Measurements from ENCODE around the gene GTPBP4.

Gene GTPBP4

GRCh38 chr10:969473-970150 is 18.6 kb upstream of the GTPBP4 start:
- H3K9ac ChIP-seq (ENCODE audit: low read length), result no peak overlapping the region
- WGBS (ENCODE audit: extremely low coverage, insufficient coverage, low lambda C conversion rate), result no CpG with 5 or more reads among the region's 15 CpGs

GRCh38 chr10:970311-971149 is 17.7 kb upstream of the GTPBP4 start:
- no peaks in the 10 kb centered on the region for H3K79me1 ChIP-seq (ENCODE audit: low read length)
- no peak overlapping the region for H4K5ac ChIP-seq (ENCODE audit: low read length)
- H3K9ac ChIP-seq (ENCODE audit: low read length), result no peak overlapping the region
- no peak overlapping the region for H3K4me2 ChIP-seq (ENCODE audit: low read length)
- H2AK5ac ChIP-seq (ENCODE audit: low read length), result no peak overlapping the region
- no peaks in the 10 kb centered on the region for H3K27me3 ChIP-seq (ENCODE audit: insufficient read depth, low read length, poor library complexity)
- H3K4me3 ChIP-seq (ENCODE audit: low read length), result no peak overlapping the region
- no peak overlapping the region for H3K56ac ChIP-seq (ENCODE audit: low read length)
- H3K23ac ChIP-seq (ENCODE audit: low read length), result no peak overlapping the region
- no peak overlapping the region for H2BK15ac ChIP-seq (replicated peaks; ENCODE audit: low read depth)
- H2BK5ac ChIP-seq (ENCODE audit: low read length), result no peak overlapping the region
- H2BK120ac ChIP-seq (ENCODE audit: low read depth, low read length), result no peak overlapping the region
- H3K27ac ChIP-seq (ENCODE audit: low read depth, low read length), result no peak overlapping the region
- no peak for DNase-seq
- no peak overlapping the region for H3K18ac ChIP-seq (ENCODE audit: low read length)
- no peaks in the 10 kb centered on the region for H3K79me2 ChIP-seq (ENCODE audit: control insufficient read depth, insufficient read depth, low read length)
- no peaks in the 10 kb centered on the region for H3K36me3 ChIP-seq (ENCODE audit: control insufficient read depth, insufficient read depth, low read length)
- no CpG with 5 or more reads among the region's 14 CpGs for WGBS (ENCODE audit: extremely low coverage, insufficient coverage, low lambda C conversion rate)
- no peak overlapping the region for H3K4ac ChIP-seq (ENCODE audit: low read depth, low read length)
- peaks cover 2% of the 10 kb centered on the region for H3K4me1 ChIP-seq (ENCODE audit: control insufficient read depth, low read depth, low read length)
- no peak overlapping the region for H4K8ac ChIP-seq (ENCODE audit: low read depth, low read length)

More at GRCh38 chr10:969473-970150, 18.6 kb upstream of the GTPBP4 start:
- peak; percentile 53 for DNase-seq
- Histone ChIP-seq H3K79me2 (ENCODE audit: control insufficient read depth, insufficient read depth, low read length) (no peaks in the 10 kb centered on the region), H2BK5ac (ENCODE audit: low read length) (no peak overlapping the region), H4K8ac (ENCODE audit: low read depth, low read length) (no peak overlapping the region), H4K5ac (ENCODE audit: low read length) (no peak overlapping the region), H3K36me3 (ENCODE audit: control insufficient read depth, insufficient read depth, low read length) (no peaks in the 10 kb centered on the region), H3K23ac (ENCODE audit: low read length) (no peak overlapping the region), H3K4me3 (ENCODE audit: low read length) (no peak overlapping the region), H3K79me1 (ENCODE audit: low read length) (no peaks in the 10 kb centered on the region), H3K18ac (ENCODE audit: low read length) (no peak overlapping the region), H3K27ac (ENCODE audit: low read depth, low read length) (no peak overlapping the region), H2BK120ac (ENCODE audit: low read depth, low read length) (no peak overlapping the region), H3K27me3 (ENCODE audit: insufficient read depth, low read length, poor library complexity) (no peaks in the 10 kb centered on the region), H3K4me1 (ENCODE audit: control insufficient read depth, low read depth, low read length) (peaks cover 2% of the 10 kb centered on the region), H3K4me2 (ENCODE audit: low read length) (no peak overlapping the region), H3K56ac (ENCODE audit: low read length) (no peak overlapping the region), H2BK15ac (replicated peaks; ENCODE audit: low read depth) (no peak overlapping the region), H3K4ac (ENCODE audit: low read depth, low read length) (no peak overlapping the region), H2AK5ac (ENCODE audit: low read length) (no peak overlapping the region)

- Histone ChIP-seq H3K4ac (ENCODE audit: low read depth, low read length) (no peak overlapping the region), H2BK5ac (ENCODE audit: low read length) (no peak overlapping the region), H3K18ac (ENCODE audit: low read length) (no peak overlapping the region), H3K36me3 (ENCODE audit: control insufficient read depth, insufficient read depth, low read length) (no peaks in the 10 kb centered on the region), H2AK5ac (ENCODE audit: low read length) (no peak overlapping the region), H3K4me3 (ENCODE audit: low read length) (no peak overlapping the region), H2BK15ac (replicated peaks; ENCODE audit: low read depth) (no peak overlapping the region), H4K8ac (ENCODE audit: low read depth, low read length) (no peak overlapping the region), H3K79me2 (ENCODE audit: control insufficient read depth, insufficient read depth, low read length) (no peaks in the 10 kb centered on the region), H3K56ac (ENCODE audit: low read length) (no peak overlapping the region), H2BK120ac (ENCODE audit: low read depth, low read length) (no peak overlapping the region), H4K5ac (ENCODE audit: low read length) (no peak overlapping the region), H3K4me2 (ENCODE audit: low read length) (no peak overlapping the region), H3K27me3 (ENCODE audit: insufficient read depth, low read length, poor library complexity) (no peaks in the 10 kb centered on the region), H3K79me1 (ENCODE audit: low read length) (no peaks in the 10 kb centered on the region), H3K9ac (ENCODE audit: low read length) (no peak overlapping the region), H3K23ac (ENCODE audit: low read length) (no peak overlapping the region), H3K27ac (ENCODE audit: low read depth, low read length) (no peak overlapping the region), H3K4me1 (ENCODE audit: control insufficient read depth, low read depth, low read length) (peaks cover 2% of the 10 kb centered on the region)
- no peak for DNase-seq
- WGBS (ENCODE audit: extremely low coverage, insufficient coverage, low lambda C conversion rate), result no CpG with 5 or more reads among the region's 4 CpGs
These were observed 17.1 kb upstream of the GTPBP4 start for GRCh38 chr10:971150-971542.

GRCh38 chr10:971613-972012 is 16.6 kb upstream of the GTPBP4 start:
- Histone ChIP-seq H3K4me3 (ENCODE audit: low read length) (no peak overlapping the region), H2AK5ac (ENCODE audit: low read length) (no peak overlapping the region), H2BK5ac (ENCODE audit: low read length) (no peak overlapping the region), H3K27me3 (ENCODE audit: insufficient read depth, low read length, poor library complexity) (no peaks in the 10 kb centered on the region), H3K23ac (ENCODE audit: low read length) (no peak overlapping the region), H2BK15ac (replicated peaks; ENCODE audit: low read depth) (no peak overlapping the region), H3K27ac (ENCODE audit: low read depth, low read length) (no peak overlapping the region), H3K4me2 (ENCODE audit: low read length) (no peak overlapping the region), H3K4me1 (ENCODE audit: control insufficient read depth, low read depth, low read length) (peaks cover 2% of the 10 kb centered on the region), H3K36me3 (ENCODE audit: control insufficient read depth, insufficient read depth, low read length) (no peaks in the 10 kb centered on the region), H4K8ac (ENCODE audit: low read depth, low read length) (no peak overlapping the region), H3K18ac (ENCODE audit: low read length) (no peak overlapping the region), H4K5ac (ENCODE audit: low read length) (no peak overlapping the region), H3K79me1 (ENCODE audit: low read length) (no peaks in the 10 kb centered on the region), H3K79me2 (ENCODE audit: control insufficient read depth, insufficient read depth, low read length) (no peaks in the 10 kb centered on the region), H3K9ac (ENCODE audit: low read length) (no peak overlapping the region), H3K56ac (ENCODE audit: low read length) (no peak overlapping the region), H3K4ac (ENCODE audit: low read depth, low read length) (no peak overlapping the region), H2BK120ac (ENCODE audit: low read depth, low read length) (no peak overlapping the region)
- WGBS (ENCODE audit: extremely low coverage, insufficient coverage, low lambda C conversion rate), result no CpG with 5 or more reads among the region's 12 CpGs
- no peak for DNase-seq

- Histone ChIP-seq H3K56ac (ENCODE audit: low read length) (no peak overlapping the region), H3K23ac (ENCODE audit: low read length) (no peak overlapping the region)
These were observed 15.5 kb upstream of the GTPBP4 start for GRCh38 chr10:972763-973162.

More at GRCh38 chr10:972763-973162, 15.5 kb upstream of the GTPBP4 start:
- H3K4me2 ChIP-seq (ENCODE audit: low read length), result no peak overlapping the region
- no peak overlapping the region for H3K18ac ChIP-seq (ENCODE audit: low read length)
- no peak overlapping the region for H3K4me3 ChIP-seq (ENCODE audit: low read length)
- no peaks in the 10 kb centered on the region for H3K79me1 ChIP-seq (ENCODE audit: low read length)
- no peak overlapping the region for H4K8ac ChIP-seq (ENCODE audit: low read depth, low read length)
- H3K9ac ChIP-seq (ENCODE audit: low read length), result no peak overlapping the region
- no peaks in the 10 kb centered on the region for H3K27me3 ChIP-seq (ENCODE audit: insufficient read depth, low read length, poor library complexity)
- no peaks in the 10 kb centered on the region for H3K36me3 ChIP-seq (ENCODE audit: control insufficient read depth, insufficient read depth, low read length)
- no peak overlapping the region for H2BK15ac ChIP-seq (replicated peaks; ENCODE audit: low read depth)
- no peak for DNase-seq
- H2BK120ac ChIP-seq (ENCODE audit: low read depth, low read length), result no peak overlapping the region
- H3K4ac ChIP-seq (ENCODE audit: low read depth, low read length), result no peak overlapping the region
- H3K79me2 ChIP-seq (ENCODE audit: control insufficient read depth, insufficient read depth, low read length), result no peaks in the 10 kb centered on the region
- no peak overlapping the region for H2AK5ac ChIP-seq (ENCODE audit: low read length)
- peaks cover 2% of the 10 kb centered on the region for H3K4me1 ChIP-seq (ENCODE audit: control insufficient read depth, low read depth, low read length)
- H4K5ac ChIP-seq (ENCODE audit: low read length), result no peak overlapping the region
- H2BK5ac ChIP-seq (ENCODE audit: low read length), result no peak overlapping the region
- no peak overlapping the region for H3K27ac ChIP-seq (ENCODE audit: low read depth, low read length)
- no CpG with 5 or more reads among the region's 8 CpGs for WGBS (ENCODE audit: extremely low coverage, insufficient coverage, low lambda C conversion rate)

Data from mesendoderm (in vitro differentiated cells).